HG03457 (cell line): ENCODE measurements around the gene PKNOX1.
"Not testable (repeated sequence)": the region's sequence is repeated elsewhere in the genome, so short reads cannot be mapped to it uniquely, and the experiment has no call there.

ENCODE experiments used
- ATAC-seq: cut with Tn5 transposase; IDR thresholded peaks from one replicate; pipeline ENCODE4 v1.9.1; 2021; ENCODE audit warnings: moderate number of reproducible peaks; ENCODE audit not compliant: unreplicated experiment

PKNOX1 gene

DNA sequence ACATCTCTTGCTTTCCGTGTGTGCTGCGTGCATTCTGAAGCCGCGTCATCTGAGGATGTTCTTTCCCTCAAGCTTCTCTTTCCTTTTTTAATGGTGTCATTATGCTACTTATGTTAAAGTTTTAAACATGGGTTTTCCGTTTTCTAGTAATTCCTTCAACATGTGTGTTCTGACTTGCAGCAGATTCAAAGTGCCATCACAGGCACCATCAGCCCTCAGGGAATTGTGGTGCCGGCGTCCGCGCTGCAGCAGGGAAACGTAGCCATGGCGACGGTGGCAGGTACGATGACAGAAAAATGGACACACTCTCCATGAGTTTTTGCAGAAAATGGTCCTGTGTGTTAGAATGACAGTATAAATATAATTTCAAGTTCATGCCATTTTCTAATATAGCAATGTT lies 42.4 kb downstream of the PKNOX1 start:
- ATAC-seq: no peak

DNA sequence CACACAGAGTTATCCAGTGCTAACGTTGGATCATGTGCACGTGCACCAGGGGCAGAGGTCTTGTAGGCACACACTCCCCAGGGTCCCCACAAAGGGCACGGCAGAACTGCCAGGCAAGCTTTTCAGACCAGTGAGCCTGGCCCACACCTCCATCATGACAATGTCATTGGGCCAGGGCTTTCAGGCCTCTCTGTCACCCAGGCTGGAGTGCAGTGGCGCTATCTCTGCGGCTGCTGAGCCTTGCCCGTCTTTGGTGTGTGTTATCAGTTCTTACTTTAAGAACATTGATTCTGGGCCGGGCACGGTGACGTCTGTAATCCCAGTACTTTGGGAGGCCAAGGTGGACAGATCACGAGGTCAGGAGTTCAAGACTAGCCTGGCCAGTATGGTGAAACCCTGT lies 44.2 kb downstream of the PKNOX1 start:
- no peak for ATAC-seq

DNA sequence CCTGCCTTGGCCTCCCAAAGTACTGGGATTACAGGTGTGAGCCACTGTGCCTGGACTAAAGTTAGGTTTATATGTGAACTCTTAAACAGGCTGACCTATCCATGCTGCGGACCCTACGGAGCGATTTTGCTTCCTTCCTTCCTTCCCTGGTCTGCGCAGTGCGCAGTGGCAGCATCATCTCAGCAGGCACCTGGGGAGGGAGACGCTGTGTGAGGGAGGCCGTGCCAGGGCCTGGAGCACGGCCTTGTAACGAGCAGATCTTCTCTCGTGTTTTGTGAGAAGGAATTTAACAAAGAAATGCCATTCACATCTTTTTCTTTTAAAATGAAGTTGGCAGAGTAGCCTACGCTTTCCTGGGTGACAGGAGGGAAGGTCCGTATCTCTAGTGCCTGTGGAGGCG lies 45.8 kb downstream of the PKNOX1 start:
- no peak for ATAC-seq

DNA sequence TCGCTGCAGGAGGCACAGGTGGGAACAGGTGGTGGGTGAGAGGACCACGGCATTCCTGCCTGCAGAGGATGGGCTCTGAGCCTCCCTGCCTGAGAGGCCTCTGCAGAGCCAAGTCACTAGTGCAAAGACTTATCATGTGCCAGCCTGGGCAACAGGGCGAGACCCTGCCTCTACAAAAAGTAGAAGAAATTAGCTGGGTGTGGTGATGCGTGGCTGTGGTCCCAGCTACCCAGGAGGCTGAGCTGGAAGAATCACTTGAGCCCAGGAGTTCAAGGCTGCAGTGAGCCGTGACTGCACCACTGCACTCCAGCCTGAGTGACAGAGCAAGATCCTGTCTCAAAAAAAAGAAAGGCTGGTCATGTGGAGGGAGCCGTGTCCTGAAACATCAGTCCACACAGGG lies 46.4 kb downstream of the PKNOX1 start:
- ATAC-seq: no peak

DNA sequence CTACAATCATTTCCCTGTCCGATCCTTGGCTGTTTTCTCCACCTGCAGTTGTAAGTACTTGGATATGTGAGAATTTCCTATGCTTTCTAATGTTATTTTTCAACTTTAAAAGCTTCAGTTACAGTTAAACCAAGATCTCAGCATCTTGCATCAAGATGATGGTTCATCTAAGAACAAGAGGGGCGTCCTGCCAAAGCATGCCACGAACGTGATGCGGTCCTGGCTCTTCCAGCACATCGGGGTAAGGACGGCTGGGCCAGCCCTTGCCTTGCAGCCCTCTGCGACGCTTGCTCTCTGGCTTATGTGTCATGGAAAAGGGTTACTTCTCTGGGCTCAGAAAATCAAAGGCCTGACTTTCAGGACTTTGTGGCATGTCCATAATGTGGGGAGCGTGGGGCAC lies 46.8 kb downstream of the PKNOX1 start:
- no peak for ATAC-seq

DNA sequence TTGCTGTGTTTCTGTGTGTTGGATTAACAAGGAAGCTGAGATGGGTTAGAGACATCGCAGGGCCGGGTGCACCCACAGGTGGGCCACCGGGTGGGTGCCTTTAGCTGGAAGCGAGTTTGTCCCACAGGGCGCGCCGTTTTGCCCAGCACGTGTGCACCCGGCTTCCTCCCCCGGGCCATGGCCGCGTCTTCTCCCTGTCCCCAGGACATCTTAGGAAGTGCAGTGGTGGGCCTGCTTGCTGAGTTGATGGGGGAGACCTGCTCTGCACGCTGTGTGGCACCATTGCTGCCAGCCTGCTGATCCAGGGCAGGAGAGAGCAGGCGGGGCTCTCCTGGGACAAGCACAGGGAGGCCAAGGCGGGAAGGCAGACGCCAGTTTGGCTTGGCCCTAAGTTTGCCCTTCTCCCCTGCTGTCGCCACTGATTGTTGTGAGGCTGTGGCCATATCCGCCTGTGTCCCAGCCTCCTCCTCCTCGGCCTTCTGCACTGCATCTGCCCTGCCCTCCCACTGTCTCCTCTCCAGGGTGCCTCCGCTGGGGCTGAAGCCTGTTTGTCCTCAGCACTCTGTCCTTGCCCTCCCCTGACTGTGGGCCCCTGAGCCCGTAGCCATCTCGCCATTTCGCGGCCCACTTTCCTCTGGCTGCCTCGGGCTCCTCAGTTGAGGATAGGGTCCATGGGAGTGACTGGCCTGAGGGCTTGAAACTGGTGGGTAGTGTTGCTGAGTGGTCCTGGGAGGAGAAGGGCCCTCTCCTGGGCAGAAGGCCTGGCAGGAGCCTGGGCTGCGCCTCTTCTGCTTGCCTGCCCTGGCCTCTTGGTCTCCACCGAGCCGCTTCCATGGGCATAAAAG lies 47.6 kb downstream of the PKNOX1 start:
- no peak for ATAC-seq

DNA sequence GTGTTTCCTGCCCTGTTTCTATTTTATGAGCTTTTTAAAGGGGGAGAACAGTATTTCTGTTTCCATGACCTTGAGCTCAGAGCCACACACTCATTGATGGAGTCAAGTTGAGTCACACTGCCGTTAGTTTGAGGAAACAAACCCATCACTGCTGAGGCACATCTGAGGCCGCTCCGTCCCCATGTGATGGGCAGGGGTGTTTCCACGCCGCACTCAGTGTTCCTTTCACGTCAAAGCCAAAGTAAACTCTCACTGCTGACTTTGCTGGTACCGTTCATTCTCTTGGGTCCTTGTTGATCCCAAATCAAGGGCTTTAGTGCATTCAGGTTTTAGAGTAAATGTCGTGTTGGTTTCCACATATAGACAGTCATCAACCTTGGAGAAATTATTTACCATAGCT lies 48.8 kb downstream of the PKNOX1 start:
- no peak for ATAC-seq

DNA sequence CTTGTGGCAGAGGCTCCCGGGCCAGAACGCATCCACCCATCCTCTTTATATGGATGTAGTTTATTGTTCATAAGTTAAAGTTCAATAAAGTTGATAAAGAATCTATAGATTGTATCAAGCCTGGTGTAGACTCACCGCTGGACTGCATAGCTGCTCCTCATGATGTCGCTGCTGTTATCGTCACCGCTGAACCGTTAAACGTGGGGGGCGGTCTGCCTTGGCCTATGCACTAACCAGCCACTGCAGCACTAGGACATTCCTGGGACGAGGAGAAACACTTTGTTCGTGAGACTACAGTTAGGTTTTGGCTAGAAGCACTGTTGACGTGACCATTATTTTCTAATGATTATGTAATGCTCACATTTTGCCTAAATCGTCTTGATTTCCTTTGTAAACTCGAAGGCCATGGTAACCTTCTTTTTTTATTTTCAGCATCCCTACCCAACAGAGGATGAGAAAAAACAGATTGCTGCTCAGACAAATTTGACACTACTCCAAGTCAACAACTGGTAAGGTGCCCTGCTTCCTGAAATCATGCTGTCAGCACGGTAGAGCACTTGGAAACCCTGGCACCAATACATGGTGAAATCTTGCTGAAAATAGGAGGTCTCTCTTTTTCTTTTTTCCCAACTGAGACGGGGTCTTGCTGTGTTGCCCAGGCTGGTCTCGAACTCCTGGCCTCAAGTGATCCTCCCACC lies 50.2 kb downstream of the PKNOX1 start:
- no peak for ATAC-seq

DNA sequence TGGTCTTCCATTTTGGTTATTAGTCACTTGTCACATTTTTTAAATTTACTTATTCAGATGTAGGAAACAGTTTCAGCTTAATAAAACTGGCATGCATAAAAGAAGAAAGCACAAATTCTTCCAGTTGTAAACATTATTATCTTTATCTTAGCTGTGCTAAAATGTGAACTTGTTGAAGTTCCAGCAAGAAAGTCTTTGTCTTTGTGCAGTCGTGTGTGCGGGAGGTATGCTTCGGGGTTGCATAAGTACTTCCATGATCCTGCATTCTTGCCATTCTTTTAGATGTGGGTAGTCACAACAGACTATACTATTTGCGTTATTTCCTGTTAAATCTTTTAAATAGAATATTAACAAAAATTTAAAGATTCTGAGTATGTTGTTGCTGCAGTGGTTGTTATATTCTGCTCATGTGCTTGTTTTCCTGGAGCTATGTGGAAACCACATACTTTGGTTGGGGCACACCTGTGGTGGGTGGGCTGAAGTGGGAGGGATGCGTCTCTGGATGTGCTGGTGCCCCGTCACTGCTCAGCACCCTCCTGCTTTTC lies 51.3 kb downstream of the PKNOX1 start:
- ATAC-seq: no peak

DNA sequence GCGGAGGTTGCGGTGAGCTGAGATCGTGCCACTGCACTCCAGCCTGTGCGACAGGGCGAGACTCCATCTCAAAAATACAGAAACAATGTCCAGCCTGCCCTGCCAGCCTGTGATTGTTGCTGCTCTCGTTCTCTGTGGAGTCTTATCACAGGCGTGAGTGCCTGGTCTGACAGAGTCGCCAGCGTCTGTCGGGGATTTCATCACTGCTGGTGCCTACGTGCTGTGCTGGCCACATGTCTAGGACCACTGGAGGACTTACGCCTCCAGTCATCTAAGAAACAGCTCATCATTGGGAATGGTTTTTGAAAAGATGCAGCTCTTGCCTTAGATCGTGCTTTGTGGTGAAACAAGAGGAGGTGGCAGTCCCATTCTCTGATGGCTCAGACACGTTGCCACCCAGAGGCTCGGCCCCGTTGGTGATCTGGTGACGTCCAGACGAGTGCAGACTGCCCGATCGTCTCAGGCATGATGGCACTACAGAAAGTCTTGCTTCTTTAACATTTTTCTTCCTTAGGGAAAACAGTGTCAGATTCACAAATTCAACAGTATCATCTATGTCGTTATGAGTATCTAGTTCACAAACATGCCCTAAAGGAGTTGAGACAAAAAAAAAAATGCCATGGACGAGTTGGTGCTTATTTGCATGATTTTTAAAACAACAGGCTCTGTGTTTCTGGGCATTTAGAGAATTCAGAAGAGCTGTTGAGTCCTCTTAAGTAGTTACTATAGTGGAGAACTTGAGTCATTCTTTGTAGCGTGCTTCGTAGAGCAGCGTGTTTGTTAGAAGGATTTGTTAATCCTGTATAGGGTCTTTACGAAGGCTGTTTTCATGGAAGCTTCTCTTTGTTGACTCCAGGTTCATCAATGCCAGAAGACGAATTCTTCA lies 53.7 kb downstream of the PKNOX1 start:
- no peak for ATAC-seq

DNA sequence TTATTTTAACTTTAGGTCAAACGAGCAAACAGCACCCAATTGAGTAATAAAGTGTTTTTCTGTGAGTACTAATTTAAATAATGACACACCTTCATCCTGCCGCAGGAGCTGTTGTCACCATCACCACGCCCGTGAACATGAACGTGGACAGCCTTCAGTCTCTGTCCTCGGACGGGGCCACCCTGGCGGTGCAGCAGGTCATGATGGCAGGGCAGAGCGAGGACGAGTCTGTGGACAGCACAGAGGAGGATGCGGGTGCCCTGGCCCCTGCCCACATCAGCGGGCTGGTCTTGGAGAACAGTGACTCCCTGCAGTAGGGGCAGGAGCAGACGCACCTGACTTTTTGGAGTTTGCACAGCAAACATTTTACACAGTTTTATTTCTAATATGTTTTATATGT lies 55.4 kb downstream of the PKNOX1 start:
- no peak for ATAC-seq

DNA sequence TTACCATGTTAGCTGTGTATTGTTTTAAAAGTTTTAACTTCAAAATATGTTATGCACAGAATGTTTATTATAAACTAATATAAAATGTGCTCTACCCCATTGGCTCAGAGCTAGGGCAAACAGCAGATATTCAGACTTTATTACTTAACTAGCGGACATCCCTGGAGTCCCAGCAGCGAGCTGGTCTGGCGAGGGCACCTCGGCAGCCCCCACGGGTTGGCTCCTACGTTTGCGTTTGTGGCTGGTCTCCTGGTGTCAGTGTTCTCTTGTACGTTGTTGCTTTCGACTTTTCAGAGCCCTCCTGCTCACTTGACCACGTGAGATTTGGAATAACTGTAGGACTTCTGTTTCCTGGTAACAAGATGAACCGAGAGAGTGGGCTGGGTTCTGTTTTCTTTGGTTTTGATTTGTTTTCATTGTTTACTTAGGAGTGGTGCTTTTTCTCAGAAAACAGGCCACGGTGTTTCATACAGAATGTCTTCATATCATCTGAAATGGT lies 56.8 kb downstream of the PKNOX1 start:
- no peak for ATAC-seq

DNA sequence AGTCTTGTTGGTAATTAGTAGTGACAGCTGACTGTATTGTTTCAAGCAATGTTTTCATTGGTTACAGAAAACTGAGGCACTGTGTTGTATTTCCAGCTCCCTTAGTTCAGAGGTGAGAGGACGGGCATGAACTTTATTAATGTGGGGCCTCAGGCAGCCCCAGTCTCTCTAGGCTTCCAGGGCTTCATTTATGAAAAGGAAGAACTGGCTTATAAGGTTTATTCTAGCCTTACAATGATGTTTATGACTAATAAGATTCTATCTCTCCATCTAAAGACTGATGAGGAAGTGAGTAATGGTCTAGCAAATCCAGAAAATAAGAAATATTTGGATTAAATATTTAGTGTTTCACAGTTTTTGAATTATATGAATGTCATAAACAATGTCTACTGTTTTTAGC lies 59.7 kb downstream of the PKNOX1 start:
- no peak for ATAC-seq

DNA sequence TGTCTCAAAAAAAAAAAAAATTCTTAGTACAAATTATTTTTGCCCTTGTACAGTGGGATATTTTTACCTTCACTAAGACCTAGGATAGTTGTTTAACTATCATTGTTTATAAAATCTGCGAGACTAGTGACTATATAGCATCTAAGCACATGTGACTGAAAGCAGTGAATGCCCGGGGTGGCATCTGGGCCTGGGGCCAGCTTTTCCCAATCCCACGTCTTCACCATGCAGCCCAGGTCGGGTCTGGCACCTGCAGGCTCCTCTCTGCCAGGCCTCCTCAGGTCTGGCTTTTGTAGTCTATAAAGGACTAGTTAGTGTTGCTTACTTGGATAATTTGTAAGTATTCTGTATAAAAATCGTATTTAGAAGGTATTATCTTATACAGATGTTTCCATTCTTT lies 60.5 kb downstream of the PKNOX1 start:
- no peak for ATAC-seq

DNA sequence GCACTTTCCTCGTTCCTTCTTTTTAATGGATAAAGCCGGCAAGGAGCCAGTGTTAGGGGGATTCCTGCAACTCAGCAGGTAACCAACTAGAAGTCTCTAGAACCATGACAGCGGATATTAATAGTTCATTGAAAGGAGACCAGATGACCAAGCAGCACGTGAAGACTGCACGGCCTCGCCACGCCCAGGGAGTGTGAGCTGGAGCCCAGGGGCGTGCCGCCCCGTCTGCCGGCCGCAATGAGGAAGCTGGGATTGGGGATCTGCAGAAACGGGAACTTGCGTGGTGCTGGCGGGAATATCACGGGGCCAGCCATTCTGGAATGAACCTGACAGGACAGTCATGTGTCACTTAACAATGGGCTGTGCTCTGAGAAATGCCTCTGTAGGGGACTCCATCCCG lies 62.5 kb downstream of the PKNOX1 start:
- not testable (repeated sequence) for ATAC-seq

DNA sequence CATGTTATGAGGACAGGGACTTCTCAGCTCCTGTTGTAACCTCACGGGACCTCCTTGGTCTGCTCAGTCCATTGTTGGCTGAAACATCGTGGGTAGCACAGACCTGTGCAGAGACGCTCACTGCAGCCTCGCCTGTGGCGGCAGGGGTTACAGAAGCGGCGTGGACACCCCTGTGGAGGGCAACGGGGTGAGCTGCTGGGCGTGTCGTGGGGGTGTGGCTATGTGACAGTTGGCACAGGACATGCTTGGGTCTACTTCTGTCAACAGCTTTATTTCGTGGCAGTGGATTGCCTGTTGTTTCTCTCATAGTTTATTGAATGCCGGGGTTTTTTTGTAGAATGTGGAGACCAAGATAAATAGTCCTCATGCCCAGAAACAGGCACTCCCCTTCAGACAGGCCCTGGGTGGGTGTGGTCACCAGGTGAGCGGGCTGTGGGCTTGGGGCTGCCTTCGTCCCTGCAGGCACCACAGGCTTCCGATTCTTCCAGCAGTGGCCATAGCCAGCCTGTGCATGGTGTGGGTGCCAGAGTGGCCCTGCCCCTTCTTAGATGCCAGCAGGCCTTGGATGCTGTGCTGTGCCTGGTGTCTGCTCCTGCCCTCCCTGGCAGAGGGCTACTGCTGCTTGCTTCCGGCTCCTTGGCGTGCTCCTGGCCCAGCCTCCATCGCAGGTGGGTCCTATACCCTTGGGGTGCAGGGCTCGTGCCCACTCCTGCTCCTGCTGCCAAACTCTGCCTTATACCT lies 63.7 kb downstream of the PKNOX1 start:
- ATAC-seq: not testable (repeated sequence)

DNA sequence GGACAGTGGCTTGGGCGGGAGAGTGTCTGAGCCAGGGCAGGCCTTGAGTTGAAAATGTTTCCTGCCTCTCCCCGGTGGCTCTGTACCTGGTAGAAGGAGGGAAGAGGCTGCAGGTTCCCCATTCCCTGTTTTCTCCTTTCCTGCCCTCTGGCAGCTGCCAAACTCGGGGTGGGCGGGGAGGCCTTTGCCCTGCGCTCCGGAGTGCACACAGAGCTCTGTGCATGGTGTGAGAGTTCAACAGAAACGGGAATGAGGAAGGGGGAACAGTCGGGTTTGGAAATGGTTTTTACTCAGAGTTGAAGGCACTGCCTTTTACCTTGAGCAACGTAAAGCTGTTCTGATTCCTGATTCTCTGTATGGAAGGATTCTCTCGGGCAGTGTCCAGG lies 64.3 kb downstream of the PKNOX1 start:
- ATAC-seq: not testable (repeated sequence)

DNA sequence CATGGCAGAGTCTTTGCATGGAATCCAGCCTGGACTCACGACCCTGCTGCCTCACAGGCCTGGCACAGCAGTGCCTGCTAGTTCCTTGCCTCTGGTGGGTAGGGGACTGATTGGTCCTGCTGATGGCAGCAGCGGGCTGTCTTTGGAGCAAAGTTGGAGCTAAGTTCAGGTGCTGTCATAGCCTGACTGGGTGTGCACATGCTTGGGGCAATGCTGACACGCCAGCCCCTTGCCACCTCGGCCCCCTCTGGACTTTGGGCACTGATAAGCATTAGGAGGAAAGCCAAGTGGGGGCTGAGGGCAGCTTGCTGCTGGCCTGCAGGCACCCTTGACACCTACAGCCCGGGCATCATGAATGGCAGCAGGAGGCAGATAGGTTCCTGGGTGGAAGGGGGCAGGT lies 67.8 kb downstream of the PKNOX1 start:
- not testable (repeated sequence) for ATAC-seq

DNA sequence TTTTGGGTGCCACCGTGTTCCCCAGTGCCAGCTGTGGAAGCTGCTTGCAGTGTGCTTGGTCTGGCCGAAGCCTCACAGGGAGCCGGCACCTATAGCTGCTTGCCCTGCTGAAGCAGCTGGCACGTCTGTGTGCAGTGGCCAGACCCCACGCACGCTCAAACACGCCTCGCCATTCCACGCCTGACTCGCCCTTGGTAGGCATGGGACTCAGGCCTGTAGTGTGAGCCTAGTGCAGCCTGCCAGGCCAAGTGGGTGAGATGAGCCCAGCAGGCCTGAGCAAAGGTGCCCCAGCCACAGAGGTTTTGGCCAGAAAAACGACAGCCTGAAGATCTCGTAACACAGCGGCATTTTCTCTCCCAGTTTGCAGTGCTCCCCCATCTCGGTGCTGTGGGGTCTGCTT lies 68.9 kb downstream of the PKNOX1 start:
- ATAC-seq: not testable (repeated sequence)

DNA sequence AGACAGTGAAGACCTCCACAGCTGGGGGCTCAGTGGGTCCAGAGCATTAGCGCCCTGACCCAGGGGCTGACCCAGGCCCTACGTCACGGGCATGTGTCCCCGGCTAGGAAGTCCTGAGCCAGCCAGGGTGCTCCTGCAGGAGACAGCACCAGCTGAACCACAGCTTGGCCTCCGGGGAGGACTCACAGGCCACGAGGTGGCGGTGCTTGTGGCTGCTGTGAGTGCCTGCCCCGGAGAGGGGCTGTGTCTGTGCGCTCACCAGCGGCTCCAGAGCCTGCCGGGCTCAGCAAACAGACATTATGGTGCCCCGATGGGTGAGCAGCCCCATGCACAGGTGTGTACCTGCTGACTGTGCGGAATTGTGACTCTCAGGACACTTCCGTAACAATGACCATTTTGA lies 70.2 kb downstream of the PKNOX1 start:
- ATAC-seq: not testable (repeated sequence)
